Eye (tissue), 1 donor: ENCODE data around the gene MPRIP.
A peak's percentile ranks its signal among the peaks of the same experiment; 100 is the strongest.
"Not testable (repeated sequence)": the region's sequence is repeated elsewhere in the genome, so short reads cannot be mapped to it uniquely, and the experiment has no call there.

ENCODE experiments used
- DNase-seq: peaks from one replicate; pipeline ENCODE4 v3.0.0-alpha.2; 2015

The MPRIP gene

DNA sequence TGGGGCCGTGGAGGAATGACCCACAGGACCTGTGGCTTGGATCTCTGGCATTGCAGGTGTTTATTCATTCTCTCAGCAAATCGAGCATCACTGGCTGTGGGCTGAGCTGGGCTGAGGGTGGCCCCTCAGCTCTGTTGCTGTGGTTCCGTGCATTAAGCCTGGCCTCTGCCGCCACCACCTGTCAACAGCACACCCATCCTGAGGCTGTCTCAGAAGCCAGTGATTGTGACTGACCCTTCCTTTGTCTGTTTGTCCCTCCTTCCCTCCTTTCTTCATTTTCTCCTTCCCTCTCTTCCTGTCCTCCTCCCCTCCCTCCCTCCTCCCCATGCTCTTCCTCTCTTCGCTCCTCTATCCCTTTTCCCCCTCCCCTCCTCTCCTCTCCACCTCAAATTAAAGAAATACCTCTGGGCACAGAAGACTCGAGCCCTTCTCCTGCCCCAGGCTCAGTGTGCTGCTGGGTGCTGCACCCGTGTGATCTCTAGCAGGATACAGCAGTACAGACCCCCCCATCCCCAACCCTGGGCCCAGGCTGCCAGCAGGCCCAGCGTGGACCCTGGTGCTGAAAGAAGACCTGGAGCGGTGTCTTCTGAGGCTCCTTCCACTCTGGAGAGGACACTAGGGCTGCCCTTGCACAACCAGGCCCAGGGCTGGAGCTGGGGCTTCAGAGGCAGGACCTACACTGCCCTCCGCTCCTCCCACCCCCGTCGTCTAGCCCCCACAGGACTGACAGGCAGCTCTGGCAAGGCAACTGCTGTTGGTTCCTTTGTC lies 88.0 kb downstream of the MPRIP start:
- DNase-seq = no peak

- no peak for DNase-seq
Observed at GRCh38 chr17:17131839-17132238, 89.6 kb downstream of the MPRIP start.

- DNase-seq = peak; percentile 75
Observed at GRCh38 chr17:17132746-17133145, 90.5 kb downstream of the MPRIP start.

DNA sequence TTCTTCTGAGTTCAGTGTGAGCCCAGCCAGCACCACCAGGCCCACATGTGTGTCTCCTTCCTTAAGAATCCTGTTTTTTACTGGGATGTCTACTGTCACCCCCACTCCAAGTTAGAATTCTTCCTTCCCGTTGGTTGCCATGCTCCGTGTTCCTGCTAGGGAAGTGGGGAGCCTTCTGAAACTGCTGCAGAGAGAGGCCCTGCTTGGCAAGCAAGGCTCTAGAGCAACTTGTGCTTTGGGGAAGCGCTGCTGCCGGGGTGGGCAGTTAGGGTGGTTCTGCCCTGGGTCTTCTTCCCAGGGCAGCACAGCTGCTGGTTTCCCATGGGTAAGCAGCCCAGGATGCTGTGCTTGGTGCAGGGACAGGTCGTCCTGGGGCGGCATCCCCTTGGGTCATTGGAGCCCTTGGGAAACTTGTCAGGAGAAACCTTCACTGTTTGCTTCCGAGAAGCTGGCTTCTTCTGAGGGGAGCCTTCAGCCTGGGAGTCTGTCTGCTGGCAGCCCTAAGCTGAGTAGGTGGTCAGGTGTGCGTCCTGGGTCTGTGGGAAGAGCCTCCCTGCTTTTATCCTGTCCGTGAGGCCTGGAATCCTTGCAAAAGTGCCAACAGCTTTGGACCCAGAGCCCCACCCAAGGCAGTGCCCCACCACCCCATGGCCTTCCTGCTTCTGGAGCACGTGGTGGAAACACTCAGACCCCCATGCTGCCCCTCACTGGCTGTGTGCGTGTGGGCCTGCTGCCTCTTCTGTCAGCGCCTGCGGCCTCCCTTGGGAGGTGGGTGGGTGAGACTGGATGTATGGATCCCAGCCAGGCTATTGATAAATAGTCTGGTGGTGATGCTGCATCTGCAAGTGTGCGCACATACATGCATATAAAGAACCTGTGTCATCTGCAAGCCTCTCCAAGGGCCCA lies 92.0 kb downstream of the MPRIP start:
- no peak for DNase-seq

DNA sequence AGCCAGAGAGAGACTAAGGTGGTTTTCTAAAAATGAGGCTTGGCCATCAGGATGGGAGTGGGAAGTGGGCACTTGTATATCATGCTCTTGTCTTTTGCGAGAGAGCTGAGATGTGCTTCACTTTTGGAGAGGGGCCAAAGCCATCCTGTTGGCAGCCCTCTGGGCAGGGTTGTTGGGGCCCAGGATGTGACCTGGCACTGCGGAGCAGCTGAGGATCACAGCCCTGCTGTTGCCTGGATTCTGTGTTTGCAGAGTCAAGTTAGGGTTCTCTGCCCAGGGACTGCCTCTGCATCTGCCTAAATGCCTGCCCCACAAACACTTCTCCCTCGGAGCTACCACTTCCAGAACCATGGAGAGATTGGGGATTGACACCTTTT lies 92.7 kb downstream of the MPRIP start:
- no peak for DNase-seq

DNA sequence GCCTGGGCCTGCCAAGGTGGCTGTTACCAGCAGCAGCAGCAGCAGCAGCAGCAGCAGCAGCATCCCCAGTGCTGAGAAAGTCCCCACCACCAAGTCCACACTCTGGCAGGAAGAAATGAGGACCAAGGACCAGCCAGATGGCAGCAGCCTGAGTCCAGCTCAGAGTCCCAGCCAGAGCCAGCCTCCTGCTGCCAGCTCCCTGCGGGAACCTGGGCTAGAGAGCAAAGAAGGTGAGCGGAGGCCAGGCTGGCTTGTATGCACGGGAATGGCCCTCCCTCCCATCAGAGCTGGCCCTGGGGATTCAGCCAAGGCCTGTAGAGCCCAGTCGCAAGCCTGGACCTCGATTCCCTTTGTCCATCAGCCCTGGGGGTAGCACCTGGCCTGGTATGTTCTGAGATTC lies 94.0 kb downstream of the MPRIP start:
- not testable (repeated sequence) for DNase-seq

DNA sequence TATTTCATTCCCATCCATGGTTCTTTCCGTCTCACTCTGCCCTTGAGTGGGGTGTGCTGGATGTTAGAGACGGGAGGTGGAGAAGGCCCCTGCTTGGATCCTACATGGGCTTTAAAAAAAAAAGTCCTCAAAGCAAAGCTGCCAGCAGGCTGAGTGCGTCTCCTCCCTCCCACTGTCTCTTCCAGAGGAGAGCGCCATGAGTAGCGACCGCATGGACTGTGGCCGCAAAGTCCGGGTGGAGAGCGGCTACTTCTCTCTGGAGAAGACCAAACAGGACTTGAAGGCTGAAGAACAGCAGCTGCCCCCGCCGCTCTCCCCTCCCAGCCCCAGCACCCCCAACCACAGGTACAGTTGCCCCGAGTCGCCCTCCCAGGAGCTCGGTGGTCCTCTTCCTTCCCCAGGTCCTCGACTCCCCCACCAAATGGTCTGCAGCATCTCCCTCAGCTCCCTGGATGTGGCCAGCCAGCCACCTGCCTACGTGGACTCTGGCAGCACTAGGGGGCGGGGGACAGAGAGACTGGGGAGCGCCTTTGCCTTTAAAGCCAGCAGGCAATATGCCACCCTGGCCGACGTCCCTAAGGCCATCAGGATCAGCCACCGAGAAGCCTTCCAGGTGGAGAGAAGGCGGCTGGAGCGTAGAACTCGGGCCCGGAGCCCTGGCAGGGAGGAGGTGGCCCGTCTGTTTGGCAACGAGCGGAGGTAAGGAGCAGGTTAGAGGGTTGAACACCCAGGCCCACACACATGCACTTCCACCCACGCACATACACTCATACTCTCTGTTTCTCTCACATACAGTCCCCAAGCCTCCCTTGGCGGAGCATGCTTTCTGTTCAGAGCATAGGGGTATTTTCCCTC lies 95.7 kb downstream of the MPRIP start:
- no peak for DNase-seq

DNA sequence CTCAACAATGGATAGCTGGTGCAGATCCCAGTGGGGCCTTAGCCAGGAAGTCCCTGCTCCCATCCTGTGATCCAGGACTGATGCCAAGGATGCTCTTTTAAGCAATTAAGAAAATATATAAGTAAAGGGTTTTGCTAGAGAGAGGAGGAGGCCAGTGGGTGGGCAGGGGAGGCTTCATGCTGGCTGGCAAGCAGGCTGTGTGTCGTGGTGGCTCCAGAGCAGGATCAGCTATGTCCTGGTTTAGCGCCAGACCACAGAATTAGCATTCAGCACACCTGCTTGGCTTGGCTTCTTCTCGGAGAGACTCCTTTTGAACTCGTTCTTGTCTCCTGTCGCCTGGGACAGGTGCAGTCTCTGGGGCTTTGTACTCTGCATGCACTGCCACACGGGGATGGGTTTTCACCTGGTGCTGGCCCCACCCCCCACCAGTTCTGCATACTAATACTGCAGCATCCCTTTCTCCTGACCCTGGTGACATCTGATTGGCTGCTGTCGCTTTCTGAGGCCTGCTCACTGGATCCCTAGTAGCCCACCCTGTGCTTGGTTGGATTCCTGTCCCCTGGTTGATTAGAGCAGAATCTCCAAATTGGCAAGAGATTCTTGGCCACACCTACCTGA lies 97.8 kb downstream of the MPRIP start:
- DNase-seq = no peak

GRCh38 chr17:17140590-17140980 lies 98.3 kb downstream of the MPRIP start:
- no peak for DNase-seq

DNA sequence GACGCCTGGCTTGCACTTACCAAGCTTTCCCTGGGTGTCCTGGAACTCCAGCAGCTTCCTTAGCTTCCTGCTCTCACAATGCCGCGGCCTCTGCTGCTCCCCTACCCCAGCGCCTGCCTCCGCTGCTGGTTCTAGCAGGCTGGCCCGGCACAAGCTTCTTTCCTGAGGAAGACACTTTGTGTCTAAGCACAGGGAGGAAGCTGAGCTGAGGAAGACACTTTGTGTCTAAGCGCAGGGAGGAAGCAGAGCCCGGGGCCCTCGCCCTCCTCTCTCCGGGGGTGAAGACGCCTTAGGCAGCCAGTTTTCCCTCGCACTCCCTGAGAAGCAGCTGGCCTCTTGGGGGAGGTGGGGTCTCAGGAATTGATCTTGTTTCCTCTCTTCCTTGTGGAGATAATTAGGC lies 99.0 kb downstream of the MPRIP start:
- no peak for DNase-seq

GRCh38 chr17:17141860-17142552 lies 99.7 kb downstream of the MPRIP start:
- peak; percentile 74 for DNase-seq

DNA sequence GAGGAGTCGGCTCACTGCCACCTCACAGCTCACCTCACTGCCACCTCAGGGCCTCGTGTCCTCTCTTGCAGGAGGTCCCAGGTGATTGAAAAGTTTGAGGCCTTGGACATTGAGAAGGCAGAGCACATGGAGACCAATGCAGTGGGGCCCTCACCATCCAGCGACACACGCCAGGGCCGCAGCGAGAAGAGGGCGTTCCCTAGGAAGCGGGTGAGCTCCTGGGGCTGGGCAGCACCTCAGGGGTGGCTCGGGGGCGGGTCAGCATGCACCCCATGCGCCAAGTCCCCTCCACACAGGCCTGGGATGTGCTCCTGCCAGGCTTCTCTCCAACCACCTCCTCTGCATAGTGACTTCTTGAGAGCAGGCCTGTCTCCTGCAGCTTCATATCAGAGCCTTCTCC lies 100.3 kb downstream of the MPRIP start:
- no peak for DNase-seq

DNA sequence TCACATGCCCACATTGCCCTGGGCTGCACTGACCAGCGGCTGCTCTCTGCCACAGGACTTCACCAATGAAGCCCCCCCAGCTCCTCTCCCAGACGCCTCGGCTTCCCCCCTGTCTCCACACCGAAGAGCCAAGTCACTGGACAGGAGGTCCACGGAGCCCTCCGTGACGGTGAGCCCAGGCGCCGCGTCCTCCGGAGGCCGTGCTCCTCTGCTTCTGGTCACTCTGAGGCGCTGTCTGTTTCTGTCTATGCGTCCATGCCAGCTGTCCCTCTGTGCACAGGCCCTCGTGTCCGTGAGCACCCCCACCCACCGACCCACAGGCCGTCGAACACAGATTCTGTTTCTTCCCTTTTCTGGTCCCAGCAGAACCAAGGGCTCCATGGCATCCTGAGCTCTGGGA lies 101.2 kb downstream of the MPRIP start:
- DNase-seq = no peak

GRCh38 chr17:17144061-17144460 lies 101.8 kb downstream of the MPRIP start:
- no peak for DNase-seq

- no peak for DNase-seq
Observed at GRCh38 chr17:17144916-17145665, 102.8 kb downstream of the MPRIP start.

GRCh38 chr17:17146786-17147406 lies 104.6 kb downstream of the MPRIP start:
- DNase-seq = no peak

- no peak for DNase-seq
Observed at GRCh38 chr17:17147821-17148220, 105.6 kb downstream of the MPRIP start.

GRCh38 chr17:17149520-17150447 lies 107.5 kb downstream of the MPRIP start:
- no peak for DNase-seq

GRCh38 chr17:17150448-17150800 lies 108.2 kb downstream of the MPRIP start:
- no peak for DNase-seq

- no peak for DNase-seq
Observed at GRCh38 chr17:17151055-17151454, 108.8 kb downstream of the MPRIP start.
